Peyer's patch (tissue), 4 donors: Measurements from ENCODE around the gene TTC4. TPM values are rescaled to one million over a fixed set of nuclear protein-coding genes. Genes with fewer than 3 reads are reported as not detected.
A peak's percentile ranks its signal among the peaks of the same experiment; 100 is the strongest.

ENCODE experiments used
- DNase-seq, 3 donors: peaks; one replicate each; pipeline ENCODE4 v3.0.0-alpha.2; 2017 to 2019
- H3K27ac ChIP-seq, 4 donors: fragments of 200-600 bp; sonication (generic); one replicate each; pipeline ENCODE4 v1.5.1; 2016 to 2019
- H3K27me3 ChIP-seq, 2 donors: fragments of 200-600 bp; sonication (generic); one replicate each; pipeline ENCODE4 v1.5.1; 2019
- H3K36me3 ChIP-seq, 3 donors: fragments of 200-600 bp; sonication (generic); one replicate each; pipeline ENCODE4 v1.5.1; 2016 to 2019
- H3K4me1 ChIP-seq, 4 donors: fragments of 200-600 bp; sonication (generic); one replicate each; pipeline ENCODE4 v1.5.1; 2016 to 2019
- H3K4me3 ChIP-seq, 4 donors: fragments of 200-600 bp; sonication (generic); 1 replicate in 3 of 4; 2 replicates in 1 of 4; pipeline ENCODE4 v1.5.1; 2016 to 2019; ENCODE audit warnings: mild to moderate bottlenecking in 1 of 4
- H3K9me3 ChIP-seq, 4 donors: fragments of 200-600 bp; sonication (generic); one replicate each; pipeline ENCODE4 v1.5.1; 2016 to 2019; ENCODE audit warnings: mild to moderate bottlenecking in 1 of 4
- CTCF ChIP-seq, 6 experiments: fragments of 450-650 bp in 4 of 6; fragments of 200-600 bp in 2 of 6; sonication (generic) in 1 of 6; IDR thresholded peaks; one replicate each; pipeline ENCODE4 v1.5.1; 2017 to 2019; ENCODE audit warnings: antibody characterized with exemption in 6 of 6, mild to moderate bottlenecking in 3 of 6, moderate library complexity in 1 of 6
- POLR2A ChIP-seq, 2 donors: fragments of 450-650 bp; IDR thresholded peaks; one replicate each; pipeline ENCODE4 v1.5.1; 2017; ENCODE audit warnings: antibody characterized with exemption in 2 of 2, mild to moderate bottlenecking in 2 of 2, moderate library complexity in 2 of 2
- total RNA-seq, 4 donors: library from RNA; depleted of rRNA; stranded (reverse); fragments of >200 nt; gene quantifications; one replicate each; pipeline ENCODE4 v1.1.0, GENCODE V29; 2016

Gene TTC4
- 10 to 100 TPM; 15.7 to 39.6 (median 30.3) TPM for total RNA-seq

DNA sequence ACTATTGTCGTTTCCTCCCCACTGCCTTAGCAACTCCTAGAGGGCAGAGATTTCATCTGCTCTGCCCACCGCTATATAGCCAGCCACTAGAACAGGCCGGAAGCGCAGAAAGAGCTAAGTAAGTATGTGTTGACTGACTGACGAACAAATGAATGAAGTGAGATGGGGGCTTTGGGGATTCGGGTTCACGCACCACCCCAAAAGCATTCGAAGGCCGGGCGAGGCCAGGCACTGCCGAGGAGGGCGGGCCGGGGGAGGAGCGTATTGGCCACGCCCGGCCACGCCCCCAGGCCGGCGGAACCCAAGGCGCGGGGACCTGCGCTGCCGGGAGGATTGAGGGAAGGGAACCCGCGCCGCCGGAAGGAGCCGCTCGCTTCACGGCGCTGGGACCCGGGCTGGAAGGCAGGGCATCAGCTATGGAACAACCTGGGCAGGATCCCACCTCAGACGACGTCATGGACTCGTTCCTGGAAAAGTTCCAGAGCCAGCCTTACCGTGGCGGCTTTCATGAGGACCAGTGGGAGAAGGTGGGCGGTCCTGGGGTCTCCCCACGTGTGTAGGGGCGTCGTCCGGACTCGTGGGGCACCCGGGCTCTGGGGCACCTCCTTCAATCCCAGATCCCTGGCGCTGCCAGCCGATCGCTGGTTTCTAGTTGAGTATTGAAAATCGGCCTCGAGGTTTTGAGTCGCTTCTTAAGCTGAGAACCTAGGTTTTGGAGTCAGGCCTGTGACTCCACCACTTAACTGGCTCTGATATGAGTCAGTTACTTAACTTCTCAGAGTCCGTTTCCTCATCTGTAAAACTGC lies at the start of gene TTC4:
TTC4 (plus strand) TSS at position 369 of the 806 bp plus-strand sequence; CDS start at position 417, 48 bp downstream.
- H3K27me3 ChIP-seq: no peaks in the 10 kb centered on the region
- peak; percentile 49 to 62 for TF ChIP-seq POLR2A (IDR thresholded peaks at IDR 0.05)
- TF ChIP-seq CTCF (IDR thresholded peaks at IDR 0.05): peak in 2 of 6 experiments; percentile 23 to 27
- DNase-seq: peak; percentile 79 to 91 (median 90)
- H3K4me3 ChIP-seq: peak within 1 kb of the TSS; percentile 60 to 81 (median 70)
- peaks cover 0 to 17% (median 2%) of the 10 kb centered on the region in 4 donors for H3K4me1 ChIP-seq
- H3K9me3 ChIP-seq: no peaks in the 10 kb centered on the region
- H3K27ac ChIP-seq: peak within 1 kb of the TSS; percentile 50 to 80 (median 78)
- H3K36me3 ChIP-seq: peaks cover 0 to 20% (median 0%) of the 10 kb centered on the region in 3 donors

GRCh38 chr1:54666333-54666732 lies 49.3 kb upstream of the TTC4 start:
- Histone ChIP-seq H3K27ac (no peak overlapping the region), H3K4me3 (no peak overlapping the region), H3K4me1 (no peaks in the 10 kb centered on the region), H3K9me3 (no peaks in the 10 kb centered on the region), H3K27me3 (no peaks in the 10 kb centered on the region), H3K36me3 (no peaks in the 10 kb centered on the region)
- TF ChIP-seq CTCF (IDR thresholded peaks at IDR 0.05) (no peak), POLR2A (IDR thresholded peaks at IDR 0.05) (no peak)
- DNase-seq: no peak

DNA sequence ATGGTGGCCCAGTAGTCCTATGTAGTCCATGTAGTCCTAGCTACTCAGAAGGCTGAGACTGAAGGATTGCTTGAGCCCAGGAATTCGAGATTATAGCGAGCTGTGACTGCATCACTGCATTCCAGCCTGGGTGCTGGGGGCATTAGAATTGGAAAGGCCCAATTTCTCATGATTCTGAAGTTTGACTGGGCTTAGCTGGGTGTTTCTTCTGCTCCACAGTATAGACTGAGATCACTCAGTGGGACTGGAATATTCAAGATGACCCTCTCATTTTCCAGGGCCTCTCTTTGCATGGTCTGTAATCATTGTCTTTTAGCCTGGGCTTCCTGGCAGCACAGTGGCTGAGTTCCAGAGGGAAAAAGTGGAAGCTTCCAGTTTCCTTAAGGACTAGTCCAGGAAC lies 47.9 kb upstream of the TTC4 start:
- Histone ChIP-seq H3K27ac (no peak overlapping the region), H3K4me3 (no peak overlapping the region), H3K4me1 (no peaks in the 10 kb centered on the region), H3K27me3 (no peaks in the 10 kb centered on the region), H3K9me3 (no peaks in the 10 kb centered on the region), H3K36me3 (no peaks in the 10 kb centered on the region)
- DNase-seq: no peak
- TF ChIP-seq POLR2A (IDR thresholded peaks at IDR 0.05) (no peak), CTCF (IDR thresholded peaks at IDR 0.05) (no peak)

DNA sequence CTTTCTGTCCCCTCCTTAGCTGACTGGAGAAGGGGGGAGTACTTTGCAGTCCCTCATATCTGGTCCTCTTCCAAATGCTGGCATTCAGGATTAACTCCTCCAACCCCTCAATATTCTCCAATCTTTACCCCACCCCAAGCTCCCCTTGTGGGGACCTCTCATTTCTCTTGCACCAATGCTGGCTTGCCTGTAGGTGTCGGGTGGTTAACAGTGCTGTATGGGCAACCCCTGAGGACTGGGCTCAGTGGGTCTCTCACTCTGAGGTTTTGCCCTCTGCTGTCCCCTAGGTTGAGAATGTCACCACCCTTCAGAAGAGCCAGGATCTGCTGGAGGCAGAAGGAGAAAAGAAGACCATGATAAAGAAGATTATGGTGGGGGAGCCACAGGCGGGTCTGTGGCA lies 47.1 kb upstream of the TTC4 start:
- TF ChIP-seq POLR2A (IDR thresholded peaks at IDR 0.05) (no peak), CTCF (IDR thresholded peaks at IDR 0.05) (no peak)
- H3K9me3 ChIP-seq: no peaks in the 10 kb centered on the region
- no peak overlapping the region for H3K27ac ChIP-seq
- peaks cover 0 to 2% (median 0%) of the 10 kb centered on the region in 3 donors for H3K36me3 ChIP-seq
- no peaks in the 10 kb centered on the region for H3K4me1 ChIP-seq
- H3K27me3 ChIP-seq: no peaks in the 10 kb centered on the region
- no peak for DNase-seq
- H3K4me3 ChIP-seq: no peak overlapping the region

DNA sequence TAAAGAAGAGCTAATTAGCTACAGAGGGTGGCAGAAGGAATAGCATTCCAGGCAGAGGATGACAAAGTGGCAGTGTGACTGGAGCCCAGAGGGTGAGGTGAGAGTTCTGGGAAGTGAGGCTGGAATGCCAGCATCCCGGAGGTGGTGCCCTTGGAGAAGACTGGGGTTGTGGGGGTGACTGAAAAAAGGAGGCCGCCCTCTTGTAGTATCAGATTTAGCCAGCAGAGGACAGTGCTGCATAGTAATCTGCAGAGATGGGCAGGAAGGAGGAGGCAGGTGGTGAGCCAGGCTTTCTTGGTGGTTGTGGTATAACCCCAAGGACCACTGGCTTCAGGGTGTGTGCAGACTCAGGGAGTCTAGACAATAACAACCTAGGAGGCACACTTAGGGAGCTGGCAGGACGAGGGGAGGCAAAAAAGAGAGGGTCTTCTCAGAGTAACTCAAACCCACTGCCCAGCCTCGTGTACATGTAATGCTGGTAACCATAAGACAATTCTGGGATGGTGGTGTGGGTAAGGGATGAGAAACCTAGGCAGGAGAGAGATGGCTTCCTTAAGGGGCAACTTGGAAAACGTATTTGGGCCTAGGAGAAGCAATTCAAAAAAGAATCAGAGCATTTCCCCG lies 43.6 kb upstream of the TTC4 start:
- peak; percentile 53 to 98 (median 80) for TF ChIP-seq CTCF (IDR thresholded peaks at IDR 0.05)
- TF ChIP-seq POLR2A (IDR thresholded peaks at IDR 0.05): no peak
- DNase-seq: peak; percentile 24 to 81 (median 66)
- H3K27me3 ChIP-seq: no peaks in the 10 kb centered on the region
- H3K4me1 ChIP-seq: no peaks in the 10 kb centered on the region
- no peak overlapping the region for H3K4me3 ChIP-seq
- H3K9me3 ChIP-seq: no peaks in the 10 kb centered on the region
- H3K36me3 ChIP-seq: peaks cover 0 to 9% (median 0%) of the 10 kb centered on the region in 3 donors
- no peak overlapping the region for H3K27ac ChIP-seq
